CD4-positive, alpha-beta T cell treated with Interleukin-15 for 1 hour (primary cell): ENCODE measurements around the gene ARIH1.
"Not testable (repeated sequence)": the region's sequence is repeated elsewhere in the genome, so short reads cannot be mapped to it uniquely, and the experiment has no call there.

Experiments
- DNase-seq: peaks from one replicate; pipeline ENCODE4 v3.0.0-alpha.2; 2020

ARIH1 gene

GRCh38 chr15:72545156-72545555, 71.0 kb downstream of the ARIH1 start:
- no peak for DNase-seq

GRCh38 chr15:72554471-72555425, 80.6 kb downstream of the ARIH1 start:
- DNase-seq = no peak

DNA sequence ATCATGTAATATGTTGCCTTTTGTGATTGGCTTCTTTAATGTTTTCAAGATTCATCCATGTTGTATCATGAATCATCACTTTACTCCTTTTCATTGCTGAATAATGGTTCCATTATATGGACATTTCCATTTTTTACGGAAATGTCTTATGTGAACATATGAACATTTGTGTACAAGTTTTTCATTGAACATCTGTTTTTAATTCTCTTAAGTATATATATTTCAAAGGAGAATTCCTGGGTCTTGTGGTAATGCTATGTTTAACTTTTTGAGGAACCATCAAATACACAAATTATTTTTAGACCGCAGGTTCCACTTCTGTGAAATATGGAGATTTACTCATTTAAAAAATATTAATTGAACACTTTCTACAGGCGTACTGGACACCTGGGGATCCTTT, 85.7 kb downstream of the ARIH1 start:
- no peak for DNase-seq

- DNase-seq = no peak
These were observed 86.3 kb downstream of the ARIH1 start for GRCh38 chr15:72560458-72560857.

DNA sequence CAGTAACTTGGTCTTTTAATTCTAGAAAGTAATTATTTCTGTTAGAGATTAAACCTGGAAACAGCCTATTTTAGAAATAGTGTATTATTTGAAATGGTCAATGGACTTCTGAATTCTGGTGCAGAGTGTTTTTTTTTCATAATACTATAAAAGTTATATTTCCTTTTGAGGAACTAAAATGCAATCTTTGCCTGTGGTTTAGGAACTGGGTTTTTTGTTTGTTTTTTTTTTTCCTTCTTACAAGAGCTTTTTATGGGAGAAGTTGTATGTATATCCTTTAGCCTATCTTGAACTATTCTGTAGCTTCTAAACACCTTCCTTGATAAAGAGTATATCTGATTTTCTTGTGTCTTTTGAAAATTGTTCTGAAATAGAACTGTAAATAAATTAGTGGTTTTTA, 88.3 kb downstream of the ARIH1 start:
- no peak for DNase-seq

DNA sequence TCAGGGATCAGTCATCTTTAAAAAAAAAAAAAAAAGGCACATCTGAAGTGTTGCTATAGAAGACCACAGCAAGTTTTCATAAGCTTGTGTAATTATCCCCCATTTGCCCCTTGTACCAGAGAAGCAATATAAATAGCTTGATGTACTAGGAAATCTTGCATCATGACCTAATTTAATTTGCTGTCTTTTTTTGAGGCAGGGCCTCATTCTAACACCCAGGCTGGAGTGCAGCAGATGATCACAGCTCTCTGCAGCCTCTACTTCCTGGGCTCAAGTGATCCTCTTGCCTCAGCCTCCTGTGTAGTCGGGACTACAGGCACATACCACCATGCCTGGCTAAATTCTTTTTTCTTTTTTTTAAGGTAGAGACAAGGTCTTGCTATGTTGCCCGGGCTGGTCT, 88.7 kb downstream of the ARIH1 start:
- no peak for DNase-seq

- DNase-seq = no peak
These were observed 90.0 kb downstream of the ARIH1 start for GRCh38 chr15:72564091-72564490.

DNA sequence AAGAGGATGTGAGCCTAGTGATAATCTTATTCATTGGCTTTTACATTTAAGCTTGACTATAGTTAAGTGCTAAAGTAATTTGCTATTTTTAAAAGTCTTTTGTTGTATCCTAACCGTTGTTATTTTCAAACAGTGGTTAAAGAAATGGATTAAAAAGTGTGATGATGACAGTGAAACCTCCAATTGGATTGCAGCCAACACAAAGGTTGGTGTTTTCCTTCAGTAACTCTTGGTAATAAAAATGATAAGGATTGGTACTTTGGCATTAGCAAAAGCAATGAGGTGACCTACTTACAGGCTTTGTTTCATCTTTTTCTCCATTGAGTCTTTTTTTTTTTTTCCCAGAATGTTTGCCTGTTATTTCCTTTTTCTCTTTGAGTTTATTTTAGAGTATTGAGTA, 92.8 kb downstream of the ARIH1 start:
- DNase-seq = no peak

GRCh38 chr15:72570059-72570458, 95.9 kb downstream of the ARIH1 start:
- no peak for DNase-seq

DNA sequence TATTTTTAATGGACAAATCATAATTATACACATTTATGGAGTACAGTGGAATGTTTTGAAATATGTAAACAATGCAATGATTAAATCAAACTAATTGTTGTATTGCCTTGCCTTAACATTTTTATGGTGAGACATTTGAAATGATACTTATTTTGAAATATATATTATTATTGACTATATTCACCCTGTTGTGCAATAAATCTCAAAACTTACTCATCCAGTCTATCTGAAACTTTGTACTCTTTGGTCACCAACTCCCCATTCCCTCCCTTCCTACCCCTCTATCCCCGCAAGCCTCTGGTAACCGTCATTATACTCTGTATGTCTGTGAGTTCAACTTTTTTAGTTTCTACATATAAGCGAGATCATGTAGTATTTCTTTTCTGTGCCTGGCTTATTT, 105.7 kb downstream of the ARIH1 start:
- DNase-seq = no peak

DNA sequence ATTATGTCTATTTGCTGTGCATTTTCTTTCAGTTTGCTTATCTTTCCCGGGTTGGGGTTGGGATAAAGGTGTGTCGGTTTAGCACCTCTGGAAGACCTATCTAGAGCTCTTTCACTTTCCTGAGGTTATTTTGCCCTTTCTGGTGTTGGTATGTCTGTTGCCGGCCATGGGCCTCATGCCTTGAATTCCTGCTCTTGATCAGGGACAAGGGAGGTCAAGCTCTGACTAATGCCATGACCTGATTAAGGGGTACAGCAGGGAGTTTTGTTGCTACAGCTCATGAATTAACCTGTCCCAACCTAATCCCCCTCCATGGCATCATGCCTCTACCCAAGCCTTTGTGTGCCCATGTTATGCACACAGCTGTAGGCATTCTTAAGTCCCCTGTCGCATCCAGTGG, 109.9 kb downstream of the ARIH1 start:
- DNase-seq = no peak

GRCh38 chr15:72585025-72585424, 110.9 kb downstream of the ARIH1 start:
- DNase-seq = no peak

GRCh38 chr15:72585476-72586058, 111.4 kb downstream of the ARIH1 start:
- DNase-seq = no peak

DNA sequence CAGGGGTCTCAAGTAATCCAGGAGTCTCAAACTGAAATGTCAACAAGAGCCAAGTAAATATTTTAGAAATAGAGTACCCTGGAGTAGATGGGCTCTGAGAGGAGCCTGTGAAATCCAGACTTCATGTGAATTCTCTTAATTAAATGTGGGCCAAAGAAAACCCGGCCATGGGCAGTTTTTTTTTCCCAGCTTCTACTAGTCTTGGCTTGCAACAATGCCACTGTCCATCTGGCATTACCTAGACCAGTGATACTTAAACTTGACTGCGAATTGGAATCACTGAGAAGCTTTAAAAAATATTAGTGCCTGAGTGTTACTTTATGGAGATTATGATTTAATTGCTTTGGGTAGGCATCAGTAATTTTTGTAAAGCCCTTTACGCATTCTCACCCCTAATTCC, 114.0 kb downstream of the ARIH1 start:
- DNase-seq = no peak

DNA sequence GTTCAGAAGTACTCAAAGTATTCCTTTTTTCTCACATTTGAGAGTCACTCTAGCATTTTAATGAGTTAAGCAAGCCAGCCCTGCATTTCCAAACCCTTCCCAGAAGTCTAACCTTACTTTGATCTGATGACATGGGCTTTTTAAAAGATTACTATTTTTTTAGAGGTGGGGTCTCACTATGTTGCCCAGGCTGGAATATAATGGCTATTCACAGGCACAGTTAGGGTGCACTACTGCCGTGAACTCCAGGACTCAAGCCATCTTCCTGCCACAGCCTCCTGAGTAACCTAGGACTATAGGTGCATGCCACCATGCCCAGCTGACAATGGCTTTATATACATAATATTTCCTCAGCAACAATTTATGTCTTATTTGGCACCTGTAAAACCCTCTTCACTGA, 116.3 kb downstream of the ARIH1 start:
- no peak for DNase-seq

GRCh38 chr15:72591361-72591760, 117.2 kb downstream of the ARIH1 start:
- DNase-seq = no peak

- no peak for DNase-seq
These were observed 118.0 kb downstream of the ARIH1 start for GRCh38 chr15:72592097-72592496.

DNA sequence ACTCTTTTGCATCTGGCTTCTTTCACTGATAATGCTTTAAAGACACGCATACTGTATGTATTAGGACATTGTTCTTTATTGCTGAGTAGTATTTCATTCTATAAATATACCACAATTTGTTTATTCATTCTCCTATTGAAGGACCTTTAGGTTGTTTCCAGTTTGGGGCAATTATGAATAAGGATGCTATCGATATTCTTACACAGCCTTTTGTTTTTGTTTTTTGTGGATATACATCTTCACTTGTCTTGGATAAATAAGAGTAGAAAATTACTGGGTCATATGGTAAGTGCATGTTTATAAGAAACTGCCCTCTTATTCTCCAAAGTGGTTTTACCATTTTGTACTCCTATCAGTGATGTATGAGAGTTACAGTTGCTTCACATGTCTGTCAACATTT, 118.5 kb downstream of the ARIH1 start:
- DNase-seq = no peak

- DNase-seq = no peak
These were observed 119.7 kb downstream of the ARIH1 start for GRCh38 chr15:72593838-72594237.

- DNase-seq = no peak
These were observed 125.8 kb downstream of the ARIH1 start for GRCh38 chr15:72599855-72600464.

GRCh38 chr15:72604794-72605193, 130.7 kb downstream of the ARIH1 start:
- DNase-seq = no peak

DNA sequence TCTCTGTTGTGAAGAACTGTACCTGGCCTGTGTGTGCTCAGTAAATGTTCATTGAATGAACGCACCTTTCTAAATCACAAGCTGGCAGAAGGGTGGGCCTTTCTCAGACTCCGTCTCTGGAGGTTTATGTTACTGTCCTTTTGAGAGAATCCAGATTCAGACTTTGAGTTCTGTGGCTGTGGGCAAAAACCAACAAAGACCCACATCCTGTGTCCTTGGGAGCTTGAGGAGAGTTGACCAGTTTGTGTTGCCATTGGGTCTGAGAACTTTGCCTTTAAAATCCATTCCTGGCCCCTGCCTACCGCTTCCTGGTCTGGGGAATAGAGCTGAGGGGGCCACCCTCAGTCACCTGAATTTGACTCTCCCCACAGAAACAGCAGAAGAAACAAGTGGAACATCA, 134.0 kb downstream of the ARIH1 start:
- DNase-seq = not testable (repeated sequence)

DNA sequence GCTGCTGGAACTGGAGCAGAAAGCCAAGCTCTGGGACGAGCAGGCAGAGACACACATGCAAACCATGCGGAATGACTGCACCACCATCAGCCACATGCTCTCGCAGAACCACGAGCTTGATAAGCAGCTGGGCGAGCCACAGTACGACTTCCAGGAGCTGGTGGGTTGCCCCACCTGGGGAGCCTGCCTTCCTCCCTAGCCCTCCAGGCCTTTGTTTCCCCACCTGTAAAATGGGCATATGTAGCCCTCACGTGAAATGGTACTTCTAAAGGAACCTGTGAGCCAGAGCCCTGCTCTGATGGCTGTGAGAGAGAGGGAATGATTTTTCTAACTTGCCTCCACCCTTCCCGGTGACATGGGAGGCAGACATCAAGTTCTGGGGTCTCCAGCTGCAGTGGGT, 135.7 kb downstream of the ARIH1 start:
- DNase-seq = no peak

DNA sequence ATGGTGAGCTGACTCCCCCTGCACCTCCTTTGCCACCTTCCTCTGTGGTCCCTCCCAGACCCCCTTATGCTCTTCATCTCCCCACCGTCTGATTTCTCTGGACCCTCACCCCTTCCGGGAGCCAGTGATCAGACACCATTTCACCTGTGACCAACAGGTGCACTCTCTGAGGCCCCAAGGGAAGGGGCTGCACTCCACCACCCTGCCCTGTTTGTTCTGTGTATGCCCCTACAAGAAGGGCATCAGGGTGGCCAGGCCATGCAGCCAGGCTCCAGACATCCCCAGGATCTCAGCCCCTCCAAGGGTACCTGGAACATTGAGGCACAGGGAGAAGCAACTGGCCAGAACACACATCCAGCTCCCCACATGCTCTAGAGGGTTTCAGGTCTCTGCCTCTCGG, 138.2 kb downstream of the ARIH1 start:
- not testable (repeated sequence) for DNase-seq
